Activated CD8-positive, alpha-beta memory T cell treated with anti-CD3 and anti-CD28 coated beads, Interleukin-2, amount 50 U/mL, for 4 hours (primary cell): ENCODE results near the gene HOXA2.
A peak's percentile ranks its signal among the peaks of the same experiment; 100 is the strongest.

Source experiments
- DNase-seq: peaks from one replicate; pipeline ENCODE4 v3.0.0-alpha.2; 2020

Gene HOXA2

GRCh38 chr7:27097686-27098577 is 4.6 kb downstream of the HOXA2 start:
- DNase-seq: no peak

GRCh38 chr7:27096768-27097514 is 5.5 kb downstream of the HOXA2 start:
- DNase-seq: no peak

- peak; percentile 79 for DNase-seq
Measured at GRCh38 chr7:27095897-27096767, 6.4 kb downstream of the HOXA2 start, which contains the start of gene HOXA1. HOXA1 (minus strand) TSS chr7:27096000; CDS start chr7:27095912, 88 bp downstream.

GRCh38 chr7:27095050-27095896 is 7.2 kb downstream of the HOXA2 start:
- DNase-seq: no peak

- DNase-seq: no peak
Measured at GRCh38 chr7:27094304-27095049, 8.0 kb downstream of the HOXA2 start.

GRCh38 chr7:27093184-27093895 is 9.1 kb downstream of the HOXA2 start:
- no peak for DNase-seq

- DNase-seq: no peak
Measured at GRCh38 chr7:27092819-27093110, 9.7 kb downstream of the HOXA2 start.

- no peak for DNase-seq
Measured at GRCh38 chr7:27091941-27092818, 10.3 kb downstream of the HOXA2 start.

GRCh38 chr7:27091105-27091504 is 11.4 kb downstream of the HOXA2 start:
- DNase-seq: no peak

- no peak for DNase-seq
Measured at GRCh38 chr7:27088002-27088922, 14.2 kb downstream of the HOXA2 start.

- DNase-seq: no peak
Measured at GRCh38 chr7:27083646-27084045, 18.8 kb downstream of the HOXA2 start.

GRCh38 chr7:27082171-27082570 is 20.3 kb downstream of the HOXA2 start:
- no peak for DNase-seq

- no peak for DNase-seq
Measured at GRCh38 chr7:27080844-27081436, 21.5 kb downstream of the HOXA2 start.

GRCh38 chr7:27079234-27079975 is 23.1 kb downstream of the HOXA2 start:
- no peak for DNase-seq

- no peak for DNase-seq
Measured at GRCh38 chr7:27078616-27079233, 23.8 kb downstream of the HOXA2 start.

- DNase-seq: no peak
Measured at GRCh38 chr7:27073076-27073475, 29.4 kb downstream of the HOXA2 start.
